HAP-1 (cell line): ENCODE measurements around the gene C1orf141.
A peak's percentile ranks its signal among the peaks of the same experiment; 100 is the strongest.
"Not testable (repeated sequence)": the region's sequence is repeated elsewhere in the genome, so short reads cannot be mapped to it uniquely, and the experiment has no call there.

Source experiments
- DNase-seq, 2 experiments: peaks; one replicate each; pipeline ENCODE4 v3.0.0-alpha.2; 2016 to 2020; ENCODE audit warnings: low spot score in 2 of 2
- H3K27me3 ChIP-seq: fragments of 250-450 bp; sonication (Bioruptor Pico); 2 replicates; pipeline ENCODE4 v1.5.1; 2020; ENCODE audit warnings: low read depth, mild to moderate bottlenecking, moderate library complexity
- H3K36me3 ChIP-seq: fragments of 250-450 bp; sonication (Bioruptor Pico); replicated peaks from 2 replicates; pipeline ENCODE4 v1.5.1; 2020; ENCODE audit warnings: mild to moderate bottlenecking
- H3K4me1 ChIP-seq: fragments of 250-450 bp; sonication (Bioruptor Pico); 2 replicates; pipeline ENCODE4 v1.5.1; 2020; ENCODE audit warnings: mild to moderate bottlenecking
- H3K4me3 ChIP-seq: fragments of 250-450 bp; sonication (Bioruptor Pico); 2 replicates; pipeline ENCODE4 v1.5.1; 2020; ENCODE audit warnings: mild to moderate bottlenecking, moderate library complexity
- H3K9me3 ChIP-seq: fragments of 250-450 bp; sonication (Bioruptor Pico); 2 replicates; pipeline ENCODE4 v1.5.1; 2020; ENCODE audit warnings: mild to moderate bottlenecking, moderate library complexity
- in situ Hi-C: fragments of 300-500 bp; cut with MboI; formaldehyde crosslinking; loops from 3 replicates; pipeline ENCODE4 v1.14.3; 2020; ENCODE audit warnings: low sequenced_read_pairs, inconsistent platforms, mixed read lengths

The C1orf141 gene

GRCh38 chr1:67097305-67097704 is 37.5 kb downstream of the C1orf141 start:
- in situ Hi-C loops = no loop called here
- Histone ChIP-seq H3K4me1 (no peaks in the 10 kb centered on the region), H3K4me3 (no peak overlapping the region)

GRCh38 chr1:67094191-67094590 is 40.6 kb downstream of the C1orf141 start:
- H3K4me3 ChIP-seq = no peak overlapping the region
- in situ Hi-C loops = no loop called here
- no peak for DNase-seq
- no peaks in the 10 kb centered on the region for H3K36me3 ChIP-seq
- H3K27me3 ChIP-seq = no peaks in the 10 kb centered on the region; the same call in 1 of the 2 replicates
- H3K4me1 ChIP-seq = no peaks in the 10 kb centered on the region
- H3K9me3 ChIP-seq = no peaks in the 10 kb centered on the region

More at GRCh38 chr1:67097305-67097704, 37.5 kb downstream of the C1orf141 start:
- Histone ChIP-seq H3K9me3 (no peaks in the 10 kb centered on the region), H3K36me3 (no peaks in the 10 kb centered on the region), H3K27me3 (no peaks in the 10 kb centered on the region)
- no peak for DNase-seq

- no peak overlapping the region for H3K4me3 ChIP-seq
- DNase-seq = no peak
- in situ Hi-C loops = no loop called here
- peaks cover 3% of the 10 kb centered on the region; the same call in 1 of the 2 replicates for H3K4me1 ChIP-seq
- no peaks in the 10 kb centered on the region; the same call in 1 of the 2 replicates for H3K27me3 ChIP-seq
- no peaks in the 10 kb centered on the region for H3K36me3 ChIP-seq
- H3K9me3 ChIP-seq = no peaks in the 10 kb centered on the region
These were observed 45.0 kb downstream of the C1orf141 start for GRCh38 chr1:67089685-67090208.

GRCh38 chr1:67088440-67088839 is 46.3 kb downstream of the C1orf141 start:
- H3K4me1 ChIP-seq = peaks cover 3% of the 10 kb centered on the region; the same call in 1 of the 2 replicates
- H3K4me3 ChIP-seq = no peak overlapping the region
- H3K36me3 ChIP-seq = no peaks in the 10 kb centered on the region
- in situ Hi-C loops = no loop called here
- H3K9me3 ChIP-seq = no peaks in the 10 kb centered on the region
- no peaks in the 10 kb centered on the region; the same call in 1 of the 2 replicates for H3K27me3 ChIP-seq
- no peak for DNase-seq

GRCh38 chr1:67085326-67085725 is 49.4 kb downstream of the C1orf141 start:
- peak in 1 of 2 experiments; percentile 10 for DNase-seq
- in situ Hi-C loops = no loop called here
- Histone ChIP-seq H3K4me1 (peaks cover 3% of the 10 kb centered on the region; the same call in 1 of the 2 replicates), H3K27me3 (no peaks in the 10 kb centered on the region), H3K9me3 (no peaks in the 10 kb centered on the region), H3K4me3 (no peak overlapping the region), H3K36me3 (no peaks in the 10 kb centered on the region)

GRCh38 chr1:67084765-67085318 is 49.9 kb downstream of the C1orf141 start:
- no peaks in the 10 kb centered on the region for H3K36me3 ChIP-seq
- in situ Hi-C loops = no loop called here
- no peak overlapping the region for H3K4me3 ChIP-seq
- DNase-seq = no peak
- no peaks in the 10 kb centered on the region for H3K9me3 ChIP-seq
- peaks cover 3% of the 10 kb centered on the region; the same call in 1 of the 2 replicates for H3K4me1 ChIP-seq
- no peaks in the 10 kb centered on the region for H3K27me3 ChIP-seq

- in situ Hi-C loops = no loop called here
- no peaks in the 10 kb centered on the region for H3K4me1 ChIP-seq
- no peaks in the 10 kb centered on the region for H3K27me3 ChIP-seq
- H3K36me3 ChIP-seq = no peaks in the 10 kb centered on the region
- no peak for DNase-seq
- no peaks in the 10 kb centered on the region for H3K9me3 ChIP-seq
- H3K4me3 ChIP-seq = no peak overlapping the region
These were observed 56.5 kb downstream of the C1orf141 start for GRCh38 chr1:67078291-67078690.

- Histone ChIP-seq H3K36me3 (no peaks in the 10 kb centered on the region), H3K9me3 (no peaks in the 10 kb centered on the region)
- in situ Hi-C loops = no loop called here
These were observed 57.2 kb downstream of the C1orf141 start for GRCh38 chr1:67077593-67077992.

GRCh38 chr1:67072749-67073148 is 62.0 kb downstream of the C1orf141 start:
- no peaks in the 10 kb centered on the region for H3K27me3 ChIP-seq
- H3K4me3 ChIP-seq = no peak overlapping the region
- in situ Hi-C loops = no loop called here
- no peak for DNase-seq
- H3K36me3 ChIP-seq = no peaks in the 10 kb centered on the region
- H3K4me1 ChIP-seq = no peaks in the 10 kb centered on the region
- no peaks in the 10 kb centered on the region; the same call in 1 of the 2 replicates for H3K9me3 ChIP-seq

More at GRCh38 chr1:67077593-67077992, 57.2 kb downstream of the C1orf141 start:
- DNase-seq = no peak
- Histone ChIP-seq H3K4me1 (no peaks in the 10 kb centered on the region), H3K27me3 (no peaks in the 10 kb centered on the region), H3K4me3 (no peak overlapping the region)

GRCh38 chr1:67067655-67068054 is 67.1 kb downstream of the C1orf141 start:
- H3K4me3 ChIP-seq, H3K36me3 ChIP-seq, H3K4me1 ChIP-seq, H3K9me3 ChIP-seq, DNase-seq, H3K27me3 ChIP-seq: not testable (repeated sequence)
- in situ Hi-C loops = loop anchor here (10.0 kb wide), 1 partner anchor 57 kb away; no protein-coding TSS in a partner anchor

GRCh38 chr1:67062412-67062811 is 72.4 kb downstream of the C1orf141 start:
- no peaks in the 10 kb centered on the region for H3K4me1 ChIP-seq
- no peak overlapping the region for H3K4me3 ChIP-seq
- H3K36me3 ChIP-seq = no peaks in the 10 kb centered on the region
- in situ Hi-C loops = loop anchor here (10.0 kb wide), 1 partner anchor 62 kb away; no protein-coding TSS in a partner anchor
- peaks cover under 1% of the 10 kb centered on the region; the same call in 1 of the 2 replicates for H3K9me3 ChIP-seq
- no peaks in the 10 kb centered on the region for H3K27me3 ChIP-seq
- DNase-seq = no peak

- no peaks in the 10 kb centered on the region for H3K4me1 ChIP-seq
- in situ Hi-C loops = loop anchor here (10.0 kb wide), 1 partner anchor 64 kb away; no protein-coding TSS in a partner anchor
- DNase-seq = no peak
- H3K9me3 ChIP-seq = no peaks in the 10 kb centered on the region
- no peaks in the 10 kb centered on the region for H3K36me3 ChIP-seq
- no peaks in the 10 kb centered on the region for H3K27me3 ChIP-seq
- no peak overlapping the region for H3K4me3 ChIP-seq
These were observed 73.5 kb downstream of the C1orf141 start for GRCh38 chr1:67061266-67061665.

- in situ Hi-C loops = loop anchor here (10.0 kb wide), 1 partner anchor 64 kb away; no protein-coding TSS in a partner anchor
- Histone ChIP-seq H3K27me3 (no peaks in the 10 kb centered on the region), H3K4me3 (no peak overlapping the region), H3K9me3 (no peaks in the 10 kb centered on the region), H3K36me3 (no peaks in the 10 kb centered on the region), H3K4me1 (no peaks in the 10 kb centered on the region)
- DNase-seq = no peak
These were observed 74.0 kb downstream of the C1orf141 start for GRCh38 chr1:67060811-67061218.

GRCh38 chr1:67059346-67059745 is 75.4 kb downstream of the C1orf141 start:
- Histone ChIP-seq H3K9me3 (no peaks in the 10 kb centered on the region), H3K4me1 (peaks cover 2% of the 10 kb centered on the region; the same call in 1 of the 2 replicates), H3K27me3 (no peaks in the 10 kb centered on the region), H3K4me3 (no peak overlapping the region), H3K36me3 (no peaks in the 10 kb centered on the region)
- in situ Hi-C loops = no loop called here
- DNase-seq = no peak
